SKM-1 treated with dmso at 0.1 percent for 144 hours (cell line): ENCODE data around the gene MCEE.
"Not testable (repeated sequence)": the region's sequence is repeated elsewhere in the genome, so short reads cannot be mapped to it uniquely, and the experiment has no call there.

ENCODE experiments used
- DNase-seq: peaks from one replicate; lab custom pipeline; 2025; ENCODE audit not compliant: unreplicated experiment; lab: John Stamatoyannopoulos, UW

The MCEE gene

DNA sequence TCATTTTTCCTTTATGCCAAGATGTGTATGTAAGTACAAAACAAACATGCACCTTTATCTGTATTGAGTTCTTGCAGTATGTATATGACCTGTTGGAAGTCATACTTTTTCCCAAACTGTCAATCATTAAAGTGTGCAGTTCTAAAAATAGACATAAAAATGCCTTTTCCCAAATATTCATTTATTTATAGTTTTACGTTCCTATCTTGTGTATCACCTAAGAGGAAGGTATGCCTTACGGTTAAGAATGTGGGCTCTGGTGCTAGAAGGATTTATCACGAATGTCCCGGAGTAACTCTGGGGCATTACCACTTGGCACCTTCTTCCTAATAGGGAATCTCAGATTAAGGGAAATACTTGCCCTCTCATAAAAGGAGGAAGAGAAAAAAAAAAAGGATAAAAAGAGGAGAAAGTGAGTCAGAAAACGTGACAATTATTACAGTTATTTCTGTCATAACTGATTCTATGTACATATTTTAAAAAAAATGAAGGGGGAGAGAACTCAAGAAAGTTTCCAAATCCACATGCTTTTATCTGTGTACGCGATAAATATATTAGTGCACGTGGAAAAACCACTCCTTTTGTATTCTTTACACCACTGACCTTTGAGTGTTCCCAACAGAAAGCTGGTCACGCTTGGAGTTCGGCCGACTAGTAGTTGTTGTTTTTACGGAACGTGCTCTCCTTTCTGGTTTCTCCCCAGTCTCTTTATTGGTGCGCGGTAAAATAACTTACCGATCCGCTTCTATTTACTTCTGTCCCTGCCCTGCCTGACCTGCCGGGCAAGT, 721 bp downstream of the MCEE start:
- no peak for DNase-seq

DNA sequence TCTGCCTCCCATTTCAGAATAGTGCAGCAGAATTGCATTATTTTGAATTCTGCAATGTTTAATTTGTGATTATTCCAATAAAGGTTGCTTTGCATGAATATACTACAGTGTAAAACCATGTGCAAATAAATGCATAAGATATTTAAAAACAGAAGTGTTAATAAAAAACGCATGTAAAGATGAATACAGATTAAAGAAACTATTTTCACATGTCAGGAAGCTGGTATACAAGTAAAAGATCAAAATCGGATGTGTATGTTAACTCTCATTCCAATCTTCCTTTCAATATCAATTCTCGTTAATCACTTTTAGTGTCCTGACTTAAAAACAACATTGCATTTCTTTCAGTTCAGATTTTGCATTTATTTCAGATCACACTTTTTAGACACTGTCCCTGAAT, 3.1 kb downstream of the MCEE start:
- DNase-seq: no peak

DNA sequence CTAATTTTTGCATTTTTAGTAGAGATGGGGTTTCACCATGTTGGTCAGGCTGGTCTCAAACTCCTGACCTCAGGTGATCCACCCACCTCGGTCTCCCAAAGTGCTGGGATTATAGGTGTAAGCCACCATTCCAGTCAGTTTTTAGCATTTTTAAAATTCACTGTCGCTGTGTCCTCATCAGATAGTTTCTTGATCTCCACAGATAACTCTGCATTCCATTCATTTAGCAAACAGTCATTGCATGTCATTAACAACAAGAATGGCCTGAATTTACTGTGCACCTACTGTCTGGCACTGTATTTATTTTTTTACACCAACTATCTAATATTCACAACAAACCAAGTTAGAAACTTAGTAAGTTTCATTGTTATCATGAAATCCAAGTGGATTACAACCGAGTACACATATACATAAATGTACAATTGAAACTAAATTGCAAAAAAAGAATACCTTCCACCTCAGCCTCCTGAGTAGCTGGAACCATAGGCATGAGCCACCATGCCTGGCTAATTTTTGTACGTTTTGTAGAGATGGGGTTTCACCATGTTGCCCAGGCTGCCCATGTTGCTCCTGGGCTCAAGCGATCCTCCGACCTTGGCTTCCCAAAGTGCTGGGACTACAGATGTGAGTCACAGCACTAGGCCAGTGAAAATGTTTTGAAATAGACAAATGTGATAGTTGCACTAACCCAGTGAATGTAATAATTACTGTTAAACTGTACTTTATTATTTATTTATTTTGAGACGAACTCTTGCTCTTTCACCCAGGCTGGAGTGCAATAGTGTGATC, 4.3 kb downstream of the MCEE start:
- DNase-seq: no peak

DNA sequence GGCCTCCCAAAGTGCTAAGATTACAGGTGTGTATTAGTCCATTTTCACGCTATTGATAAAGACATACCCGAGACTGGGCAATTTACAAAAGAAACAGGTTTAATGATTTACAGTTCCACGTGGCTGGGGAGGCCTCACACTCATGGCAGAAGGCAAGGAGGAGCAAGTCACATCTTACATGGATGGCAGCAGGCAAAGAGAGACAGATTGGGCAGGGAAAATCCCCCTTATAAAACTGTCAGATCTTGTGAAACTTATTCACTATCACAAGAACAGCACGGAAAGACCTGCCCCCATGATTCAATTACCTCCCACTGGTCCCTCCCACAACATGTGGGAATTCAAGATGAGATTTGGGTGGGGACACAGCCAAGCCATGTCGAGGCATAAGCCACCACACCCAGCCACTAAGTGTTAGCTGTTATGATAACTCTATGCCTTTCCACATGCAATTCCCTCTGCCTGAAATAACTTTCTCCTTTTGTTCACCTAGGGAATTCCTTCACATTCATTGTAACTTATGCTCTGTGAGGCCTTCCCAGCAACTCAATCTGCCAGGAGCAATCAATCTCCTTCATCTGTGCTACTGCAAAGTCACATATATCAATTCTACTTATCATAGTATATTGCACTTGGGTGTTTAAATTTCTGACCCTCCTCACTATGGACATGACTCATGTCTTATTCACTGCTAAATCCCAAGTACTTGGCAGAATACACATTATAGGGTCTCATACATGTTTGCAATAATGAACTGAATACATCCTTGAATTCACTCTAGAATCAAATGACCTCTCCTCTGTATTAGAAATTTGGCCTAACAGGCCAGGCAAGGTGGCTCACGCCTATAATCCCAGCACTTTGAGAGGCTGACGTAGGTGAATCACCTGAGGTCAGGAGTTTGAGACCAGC, 7.4 kb downstream of the MCEE start:
- no peak for DNase-seq

DNA sequence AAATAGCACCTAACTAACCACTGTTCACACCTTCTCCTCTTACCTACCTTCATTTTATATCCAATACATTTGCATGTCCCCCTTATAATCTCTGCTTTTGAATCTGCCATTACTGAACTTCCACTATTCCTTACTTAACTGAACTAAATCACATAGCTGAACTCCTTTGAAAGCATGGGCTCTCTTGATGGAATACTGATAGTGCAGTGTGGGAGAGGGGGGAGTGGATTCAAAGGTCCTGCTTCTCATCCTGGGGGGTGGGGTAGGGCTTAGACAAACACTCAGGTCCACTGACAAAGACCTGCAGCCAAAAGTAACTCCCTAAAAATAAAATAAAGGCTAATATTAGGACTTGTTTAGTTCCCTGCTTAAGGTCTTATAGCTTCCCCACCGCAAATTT, 8.6 kb downstream of the MCEE start:
- DNase-seq: no peak

DNA sequence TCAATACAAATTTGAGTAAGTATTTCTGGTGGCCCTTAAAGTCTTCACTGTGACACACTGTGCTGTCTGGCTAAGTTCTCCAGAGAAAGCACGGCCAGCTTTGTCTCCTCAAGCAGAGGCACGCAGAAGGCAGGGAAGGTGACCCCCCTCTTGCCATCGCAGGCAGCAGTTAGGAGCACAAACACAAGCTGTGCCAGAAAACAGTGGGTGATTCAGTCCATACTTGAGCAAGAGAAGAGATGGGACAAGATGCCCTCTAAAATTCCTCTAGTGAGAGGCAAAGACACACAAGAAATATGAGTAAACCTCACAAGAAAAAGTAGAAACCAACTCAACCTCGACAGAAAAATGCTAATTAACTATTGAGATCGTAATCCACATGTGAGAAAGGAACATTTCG, 9.8 kb downstream of the MCEE start:
- no peak for DNase-seq

DNA sequence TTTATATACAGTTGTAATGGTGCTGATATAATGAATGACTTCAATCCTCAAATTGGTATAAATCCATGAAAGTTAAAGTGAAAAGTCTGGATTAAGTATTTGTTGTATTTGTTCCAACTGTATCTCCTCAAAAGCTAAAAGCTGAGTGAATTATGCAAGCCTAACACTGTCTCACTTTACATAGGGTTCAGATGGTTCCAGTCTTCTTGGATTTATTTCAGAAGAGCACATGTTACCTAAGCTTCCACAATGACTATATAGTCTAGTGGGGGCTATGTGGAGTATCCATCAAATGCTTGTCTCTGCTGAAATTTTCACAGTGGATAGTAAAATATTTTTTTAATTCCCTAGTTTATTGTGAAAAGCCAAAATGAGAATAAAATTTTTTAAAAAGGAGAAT, 13.0 kb downstream of the MCEE start:
- DNase-seq: no peak

DNA sequence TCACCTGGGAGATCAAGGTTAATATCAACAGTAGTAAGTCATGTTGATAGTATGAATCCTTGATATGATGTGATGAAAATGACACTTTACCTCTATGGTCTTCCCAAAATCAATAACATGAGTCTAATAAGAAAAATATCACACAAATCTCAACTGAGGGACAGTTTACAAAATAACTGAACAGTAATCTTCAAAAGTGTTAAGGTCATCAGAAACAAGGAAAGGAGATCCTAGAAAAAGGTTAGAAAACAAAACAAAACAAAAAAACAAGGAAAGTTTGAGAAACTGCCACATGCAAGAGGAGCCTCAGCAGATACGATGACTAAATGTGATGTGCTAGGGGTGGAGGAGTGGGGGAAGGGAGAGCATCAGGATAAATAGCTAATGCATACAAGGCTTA, 16.2 kb downstream of the MCEE start:
- no peak for DNase-seq

DNA sequence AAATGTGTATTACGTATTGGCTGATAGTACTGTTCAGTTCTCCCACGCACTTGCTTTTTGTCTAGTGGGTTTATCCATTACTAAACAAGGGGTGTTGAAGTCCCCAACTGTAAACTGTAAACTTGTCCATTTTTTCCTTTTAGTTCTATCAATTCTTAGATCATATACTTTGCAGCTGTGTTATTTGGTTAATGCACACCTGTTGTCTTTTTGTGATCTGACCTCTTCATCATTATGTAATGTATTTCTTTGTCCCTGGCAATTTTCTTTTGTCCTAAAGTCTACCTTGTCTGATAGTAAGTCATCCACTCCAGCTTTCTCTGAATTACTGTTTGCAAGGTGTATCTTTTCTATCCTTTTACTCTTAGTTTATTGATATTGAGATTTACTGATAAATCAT, 21.9 kb downstream of the MCEE start:
- DNase-seq: no peak

DNA sequence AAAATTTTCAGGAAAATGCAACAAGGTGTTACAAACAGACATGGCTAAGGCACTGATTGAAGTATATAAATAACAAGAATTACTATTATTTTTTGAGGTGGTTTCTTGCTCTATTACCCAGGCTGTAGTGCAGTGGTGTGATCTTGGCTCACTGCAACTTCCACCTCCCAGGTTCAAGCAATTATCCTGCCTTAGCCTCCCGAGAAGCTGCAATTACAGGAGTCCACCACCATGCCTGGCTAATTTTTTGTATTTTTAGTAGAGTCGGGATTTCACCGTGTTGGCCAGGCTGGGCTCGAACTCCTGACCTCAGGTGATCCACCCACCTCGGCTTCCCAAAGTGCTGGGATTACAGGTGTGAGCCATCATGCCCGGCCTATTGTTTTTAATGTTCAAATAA, 23.6 kb downstream of the MCEE start:
- not testable (repeated sequence) for DNase-seq

DNA sequence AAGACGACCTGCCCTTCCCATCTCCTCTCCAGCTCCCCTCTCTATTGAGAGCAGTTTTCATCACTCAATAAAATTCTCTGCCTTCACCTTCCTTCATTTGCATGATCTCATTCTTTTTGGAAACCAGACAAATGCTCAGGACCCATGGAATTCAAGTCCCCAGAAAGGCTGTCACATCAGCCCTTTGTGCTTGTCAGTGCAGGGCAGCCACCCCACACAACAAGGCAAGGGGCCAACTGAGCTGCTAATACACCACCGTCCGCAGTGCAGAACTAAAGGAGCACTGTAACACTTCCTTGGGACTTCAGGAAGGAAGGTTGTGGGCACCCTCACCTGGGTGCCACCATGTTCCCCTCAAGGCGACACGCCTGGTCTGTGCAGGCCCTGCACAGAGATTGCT, 26.2 kb downstream of the MCEE start:
- no peak for DNase-seq

DNA sequence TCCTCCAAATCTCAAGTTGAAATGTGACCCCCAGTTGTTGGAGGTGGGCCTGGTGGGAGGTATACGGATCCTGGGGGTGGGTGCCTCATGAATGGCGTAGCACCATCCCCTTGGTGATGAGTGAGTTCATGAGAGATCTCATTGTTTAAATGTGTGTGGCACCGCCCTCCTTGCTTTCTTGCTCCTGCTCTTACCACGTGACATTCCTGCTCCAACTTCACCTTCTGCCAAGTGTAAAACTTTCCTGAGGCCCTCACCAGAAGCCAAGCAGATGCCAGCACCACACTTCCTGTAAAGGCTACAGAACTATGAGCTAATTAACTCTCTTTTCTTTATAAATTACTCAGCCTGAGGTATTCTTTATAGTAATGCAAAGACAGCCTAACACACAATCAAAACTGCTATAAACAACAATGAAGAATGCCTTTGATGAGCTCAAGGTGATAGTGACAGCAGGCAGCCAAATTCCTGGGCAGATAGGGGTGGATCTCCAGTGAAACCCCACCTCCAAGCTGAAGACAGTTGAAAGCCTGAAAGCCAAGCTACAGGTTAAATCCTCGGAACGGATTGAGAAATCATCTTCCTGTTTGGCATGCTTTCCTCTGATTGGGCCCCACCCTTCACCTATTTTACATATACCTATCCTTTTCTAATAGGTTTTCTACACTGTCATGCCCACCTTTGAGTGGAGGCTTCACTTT, 26.9 kb downstream of the MCEE start:
- no peak for DNase-seq

DNA sequence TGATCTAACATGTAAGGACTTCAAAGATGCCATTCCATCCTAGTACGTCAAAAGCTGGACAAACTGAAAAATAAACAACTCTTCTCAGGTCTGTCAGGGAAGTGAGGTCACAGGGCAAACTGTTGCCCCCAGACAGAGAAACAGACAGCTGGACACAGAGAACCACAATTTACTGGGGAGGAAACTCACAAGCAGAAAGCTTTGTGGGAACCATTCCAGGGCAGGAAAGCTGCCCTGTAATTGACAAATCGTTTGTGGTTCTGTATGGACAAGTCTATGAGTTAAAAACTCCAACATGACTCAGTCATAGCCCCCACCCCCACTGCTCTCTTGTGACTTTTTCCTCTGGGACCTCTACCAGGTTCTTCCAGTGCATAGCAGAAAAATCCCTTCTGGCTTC, 28.4 kb downstream of the MCEE start:
- DNase-seq: no peak

DNA sequence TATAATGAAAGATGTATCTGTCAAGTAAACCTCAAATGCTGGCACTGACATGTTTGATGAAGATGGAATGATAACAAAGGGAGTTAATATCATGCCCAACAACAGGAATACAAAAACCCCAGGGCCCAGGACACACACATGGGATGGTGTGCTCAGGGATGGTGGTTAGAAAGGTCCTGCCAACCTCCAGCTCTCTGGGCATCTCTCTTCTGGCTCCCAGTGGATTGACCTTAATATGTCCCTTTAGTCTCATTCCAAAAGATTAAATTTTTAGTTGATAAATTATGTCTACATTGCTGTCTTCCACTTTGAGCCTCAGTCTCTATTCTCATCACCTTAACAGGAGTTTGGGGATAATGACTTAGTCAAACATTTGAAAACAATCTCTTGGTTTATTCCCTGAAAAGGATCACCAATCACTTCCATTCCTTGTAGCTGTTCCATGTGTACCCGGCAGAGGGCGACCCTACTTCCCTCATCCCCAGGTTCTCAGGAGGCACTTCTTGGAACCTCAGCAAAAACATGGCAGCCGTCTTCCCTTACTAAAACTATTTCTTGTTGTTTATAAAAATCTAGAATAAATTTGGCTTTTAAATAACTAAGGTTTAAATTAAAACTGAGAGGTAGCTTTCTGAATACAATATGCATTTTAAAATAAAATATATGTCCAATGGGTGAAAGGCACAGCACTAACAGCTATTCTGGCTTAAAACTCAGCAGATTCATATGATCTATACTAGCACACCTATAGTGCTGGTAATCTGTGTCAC, 29.6 kb downstream of the MCEE start:
- peak; percentile 60 for DNase-seq

DNA sequence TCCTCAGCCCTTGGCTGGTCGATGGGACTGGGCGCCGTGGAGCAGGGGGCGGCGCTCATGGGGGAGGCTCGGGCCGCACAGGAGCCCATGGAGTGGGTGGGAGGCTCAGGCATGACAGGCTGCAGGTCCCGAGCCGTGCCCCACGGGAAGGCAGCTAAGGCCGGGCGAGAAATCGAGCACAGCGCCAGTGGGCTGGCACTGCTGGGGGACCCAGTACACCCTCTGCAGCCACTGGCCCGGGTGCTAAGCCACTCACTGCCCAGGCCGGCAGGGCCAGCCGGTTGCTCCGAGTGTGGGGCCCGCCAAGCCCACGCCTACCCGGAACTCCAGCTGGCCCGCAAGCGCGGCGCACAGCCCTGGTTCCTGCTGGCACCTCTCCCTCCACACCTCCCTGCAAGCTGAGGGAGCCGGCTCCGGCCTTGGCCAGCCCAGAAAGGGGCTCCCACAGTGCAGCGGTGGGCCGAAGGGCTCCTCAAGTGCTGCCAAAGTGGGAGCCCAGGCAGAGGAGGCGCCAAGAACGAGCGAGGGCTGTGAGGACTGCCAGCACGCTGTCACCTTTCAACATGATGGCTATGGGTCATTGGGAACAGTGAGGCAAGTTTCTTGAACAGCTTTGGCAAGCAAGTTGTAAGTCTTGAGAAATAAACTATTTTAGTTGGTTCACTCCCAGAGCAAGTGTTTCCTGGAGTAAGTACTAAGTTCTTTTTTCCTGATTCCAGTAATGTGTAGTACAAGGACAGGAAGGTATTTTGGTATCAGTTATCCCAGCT, 37.4 kb downstream of the MCEE start:
- DNase-seq: not testable (repeated sequence)

DNA sequence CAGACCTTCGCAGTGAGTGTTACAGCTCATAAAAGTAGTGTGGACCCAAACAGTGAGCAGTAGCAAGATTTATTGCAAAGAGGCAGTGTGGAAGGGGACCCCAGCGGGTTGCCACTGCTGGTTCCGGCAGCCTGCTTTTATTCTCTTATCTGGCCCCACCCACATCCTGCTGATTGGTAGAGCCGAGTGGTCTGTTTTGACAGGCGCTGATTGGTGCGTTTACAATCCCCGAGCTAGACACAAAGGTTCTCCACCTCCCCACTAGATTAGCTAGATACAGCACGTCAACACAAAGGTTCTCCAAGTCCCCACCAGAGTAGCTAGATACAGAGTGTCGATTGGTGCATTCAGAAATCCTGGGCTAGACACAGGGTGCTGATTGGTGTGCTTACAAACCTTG, 38.2 kb downstream of the MCEE start:
- DNase-seq: not testable (repeated sequence)

DNA sequence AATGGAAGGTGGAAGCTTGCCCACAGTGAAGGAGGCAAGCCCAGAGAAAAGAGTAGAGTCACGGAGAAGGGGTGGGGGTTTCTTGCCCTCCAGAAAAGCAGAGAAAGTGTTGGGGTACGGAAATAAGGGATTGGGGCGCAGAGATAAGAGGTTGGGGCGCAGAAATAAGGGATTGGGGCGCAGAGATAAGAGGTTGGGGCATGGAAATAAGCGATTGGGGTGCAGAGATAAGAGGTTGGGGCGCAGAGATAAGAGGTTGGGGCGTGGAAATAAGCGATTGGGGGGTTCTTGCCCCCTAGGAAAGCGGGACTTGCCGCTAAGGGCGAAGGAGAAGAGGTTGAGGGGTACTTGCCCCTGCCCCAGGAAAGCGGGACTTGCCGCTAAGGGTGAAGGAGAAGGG, 40.6 kb downstream of the MCEE start:
- DNase-seq: not testable (repeated sequence)

DNA sequence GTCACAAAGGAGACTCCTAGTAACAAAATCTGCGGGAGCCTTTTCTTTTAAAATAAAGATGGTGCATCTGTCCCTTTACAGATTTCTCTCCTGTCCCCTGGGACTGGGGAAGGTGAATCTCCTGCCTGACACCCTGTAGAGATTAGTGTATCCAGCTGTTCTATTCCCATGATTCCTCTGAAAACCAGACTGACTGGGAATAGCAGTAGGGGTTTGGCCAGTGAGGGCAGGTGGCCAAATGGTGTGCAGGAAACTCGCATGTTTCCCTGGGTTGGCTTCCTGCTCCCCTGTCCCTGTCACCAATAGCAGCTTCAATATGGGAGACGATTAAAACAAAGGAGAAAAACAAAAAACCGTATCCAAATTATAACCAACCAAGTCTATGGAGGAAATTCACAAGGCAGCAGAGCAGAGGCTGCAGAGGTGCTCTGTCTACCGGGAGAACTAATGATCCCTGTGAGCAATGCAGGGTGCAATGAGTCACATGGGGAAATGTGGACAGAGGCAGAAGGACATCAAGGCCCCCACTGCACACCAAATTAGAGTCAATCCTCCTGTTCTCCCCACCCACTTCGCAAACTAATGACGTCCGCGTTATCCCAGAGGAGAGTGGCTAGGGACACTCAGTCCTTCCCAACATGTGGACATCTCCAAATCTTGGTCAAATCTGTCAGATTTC, 44.6 kb downstream of the MCEE start:
- not testable (repeated sequence) for DNase-seq
